ENCODE results near the gene NECAP2. TPM values are rescaled to one million over a fixed set of nuclear protein-coding genes. Genes with fewer than 3 reads are reported as not detected.

Gene NECAP2
- total RNA-seq, 1 donor from 2014 or later, result 46.6 TPM

DNA sequence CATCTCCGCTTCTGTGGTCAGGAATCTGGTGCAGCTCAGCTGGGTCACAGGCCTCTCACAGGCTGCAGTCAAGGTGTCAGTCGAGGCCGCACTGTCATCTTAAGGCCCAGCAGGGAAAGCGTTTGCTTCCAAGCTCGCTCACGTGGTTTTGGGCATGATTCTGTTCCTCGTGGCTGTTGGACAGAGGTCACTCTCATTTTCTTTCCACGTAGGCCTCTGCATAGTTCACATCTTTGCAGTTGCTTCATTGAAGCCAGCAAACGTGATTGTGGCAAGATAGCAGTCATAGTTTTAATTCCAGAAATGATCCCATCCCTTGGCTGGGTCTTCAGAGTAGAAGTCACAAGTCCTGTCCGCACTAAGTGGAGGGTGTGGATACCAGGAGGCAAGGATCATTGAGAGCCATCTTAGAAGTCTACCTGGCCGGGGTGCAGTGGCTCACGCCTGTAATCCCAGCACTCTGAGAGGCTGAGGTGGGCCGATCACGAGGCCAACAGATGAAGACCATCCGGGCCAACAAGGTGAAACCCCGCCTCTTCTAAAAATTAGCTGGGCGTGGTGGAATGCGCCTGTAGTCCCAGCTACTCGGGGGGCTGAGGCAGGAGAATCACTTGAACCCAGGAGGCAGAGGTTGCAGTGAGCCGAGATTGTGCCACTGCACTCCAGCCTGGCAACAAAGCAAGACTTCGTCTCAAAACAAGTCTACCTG is 24.5 kb downstream of the NECAP2 start:
- Histone ChIP-seq H3K27ac (no peak overlapping the region), H3K9ac (no peak overlapping the region), H3K4me1 (no peaks in the 10 kb centered on the region), H3K36me3 (no peaks in the 10 kb centered on the region), H3K4me2 (no peak overlapping the region), H2AFZ (replicated peaks) (no peak overlapping the region), H3K9me3 (ENCODE audit: low read depth) (no peaks in the 10 kb centered on the region), H3F3A (ENCODE audit: low read depth) (no peaks in the 10 kb centered on the region), H3K27me3 (no peaks in the 10 kb centered on the region), H3K4me3 (no peak overlapping the region), H3K79me2 (ENCODE audit: low read depth) (no peaks in the 10 kb centered on the region), H4K20me1 (ENCODE audit: low read depth) (no peaks in the 10 kb centered on the region)
- TF ChIP-seq EZH2phosphoT487 (IDR thresholded peaks at IDR 0.05), result no peak
- TF ChIP-seq CTCF (IDR thresholded peaks at IDR 0.05), result no peak
- no peak for TF ChIP-seq EZH2 (IDR thresholded peaks at IDR 0.05)
- no peak for DNase-seq (ENCODE audit: low spot score)
- Mint-ChIP-seq H3K4me3 (no peak overlapping the region), H3K27ac (peak overlapping the region; percentile 43), H3K4me1 (no peaks in the 10 kb centered on the region), H3K27me3 (ENCODE audit: insufficient read depth, low read depth) (no peaks in the 10 kb centered on the region), H3K9me3 (no peaks in the 10 kb centered on the region), H3K36me3 (peaks cover 24% of the 10 kb centered on the region)

DNA sequence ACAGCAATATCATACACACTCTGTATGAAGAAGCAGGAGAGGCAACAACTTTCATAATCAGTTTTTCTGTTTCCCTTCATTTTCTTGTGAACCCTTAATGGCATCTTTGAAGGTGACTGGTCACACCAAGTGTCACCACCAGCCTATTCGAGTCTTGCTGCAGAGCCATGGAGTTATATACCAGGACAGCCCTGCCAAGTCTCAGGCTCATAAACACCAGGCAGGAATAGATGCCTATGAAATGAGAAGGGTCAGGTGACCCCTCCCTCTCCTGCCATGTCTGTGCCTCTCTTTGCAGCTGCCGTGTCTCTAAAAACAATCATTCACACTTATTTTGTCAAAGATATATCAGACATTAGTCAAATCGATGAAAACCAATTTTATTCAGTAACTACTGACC is 28.0 kb downstream of the NECAP2 start:
- H3K27ac ChIP-seq, result no peak overlapping the region
- Mint-ChIP-seq H3K4me3 (no peak overlapping the region), H3K27ac (no peak overlapping the region), H3K27me3 (ENCODE audit: insufficient read depth, low read depth) (no peaks in the 10 kb centered on the region), H3K36me3 (peaks cover 17% of the 10 kb centered on the region), H3K4me1 (no peaks in the 10 kb centered on the region), H3K9me3 (no peaks in the 10 kb centered on the region)
- no peaks in the 10 kb centered on the region for H3K79me2 ChIP-seq (ENCODE audit: low read depth)
- H4K20me1 ChIP-seq (ENCODE audit: low read depth), result no peaks in the 10 kb centered on the region
- H3K36me3 ChIP-seq, result peaks cover 2% of the 10 kb centered on the region
- H3K4me1 ChIP-seq, result no peaks in the 10 kb centered on the region
- no peak overlapping the region for H3K4me2 ChIP-seq
- no peak for DNase-seq (ENCODE audit: low spot score)
- H3K9me3 ChIP-seq (ENCODE audit: low read depth), result no peaks in the 10 kb centered on the region
- no peaks in the 10 kb centered on the region for H3K27me3 ChIP-seq
- no peak overlapping the region for H3K9ac ChIP-seq
- no peak overlapping the region for H2AFZ ChIP-seq (replicated peaks)
- H3K4me3 ChIP-seq, result no peak overlapping the region
- no peaks in the 10 kb centered on the region for H3F3A ChIP-seq (ENCODE audit: low read depth)
- no peak for TF ChIP-seq CTCF (IDR thresholded peaks at IDR 0.05)
- no peak for TF ChIP-seq EZH2phosphoT487 (IDR thresholded peaks at IDR 0.05)
- no peak for TF ChIP-seq EZH2 (IDR thresholded peaks at IDR 0.05)

DNA sequence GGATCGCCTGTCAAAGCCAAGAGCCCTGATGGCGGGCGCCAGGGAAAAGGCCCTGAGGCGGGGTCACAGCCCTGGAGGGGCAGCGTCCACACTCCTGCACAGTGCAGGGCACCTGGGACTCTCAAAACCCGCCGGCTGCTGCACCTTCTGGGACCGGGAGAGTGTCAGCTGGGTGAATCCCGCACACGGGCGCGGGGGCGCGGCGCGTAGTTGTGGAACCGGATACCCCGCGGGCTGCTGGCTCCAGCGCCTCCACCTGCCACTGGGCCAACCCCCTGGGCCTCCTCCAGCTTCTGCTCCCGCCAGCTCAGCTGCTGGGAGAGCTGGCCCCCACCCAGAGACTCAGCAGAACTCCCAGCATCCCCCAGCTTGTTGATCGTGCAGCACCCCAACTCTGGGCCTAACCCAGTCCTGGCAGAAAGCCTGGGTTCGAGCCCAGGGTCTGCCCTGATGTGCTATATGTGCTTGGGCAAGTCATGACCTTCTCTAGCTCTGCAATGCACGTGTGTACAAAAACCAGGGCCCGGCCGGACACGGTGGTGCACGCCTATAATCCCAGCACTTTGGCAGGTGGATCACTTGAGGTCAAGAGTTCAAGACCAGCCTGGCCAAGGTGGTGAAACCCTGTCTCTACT is 33.8 kb downstream of the NECAP2 start:
- H3K4me2 ChIP-seq, result no peak overlapping the region
- no peak for DNase-seq (ENCODE audit: low spot score)
- TF ChIP-seq CTCF (IDR thresholded peaks at IDR 0.05), result no peak
- no peak for TF ChIP-seq EZH2phosphoT487 (IDR thresholded peaks at IDR 0.05)
- no peak for TF ChIP-seq EZH2 (IDR thresholded peaks at IDR 0.05)
- Mint-ChIP-seq H3K27me3 (ENCODE audit: insufficient read depth, low read depth) (no peaks in the 10 kb centered on the region), H3K4me3 (no peak overlapping the region), H3K27ac (no peak overlapping the region), H3K4me1 (no peaks in the 10 kb centered on the region), H3K9me3 (no peaks in the 10 kb centered on the region), H3K36me3 (peaks cover 12% of the 10 kb centered on the region)
- H3K79me2 ChIP-seq (ENCODE audit: low read depth), result no peaks in the 10 kb centered on the region
- H3K4me1 ChIP-seq, result no peaks in the 10 kb centered on the region
- H4K20me1 ChIP-seq (ENCODE audit: low read depth), result no peaks in the 10 kb centered on the region
- no peaks in the 10 kb centered on the region for H3F3A ChIP-seq (ENCODE audit: low read depth)
- peaks cover 4% of the 10 kb centered on the region for H3K36me3 ChIP-seq
- H3K9me3 ChIP-seq (ENCODE audit: low read depth), result no peaks in the 10 kb centered on the region
- no peak overlapping the region for H2AFZ ChIP-seq (replicated peaks)
- H3K27ac ChIP-seq, result no peak overlapping the region
- H3K9ac ChIP-seq, result no peak overlapping the region
- H3K27me3 ChIP-seq, result no peaks in the 10 kb centered on the region
- H3K4me3 ChIP-seq, result no peak overlapping the region

Measured in neural progenitor cell (in vitro differentiated cells).